NCI-H1930 (cell line): ENCODE data around the gene ZCWPW1.
"Not testable (repeated sequence)": the region's sequence is repeated elsewhere in the genome, so short reads cannot be mapped to it uniquely, and the experiment has no call there.

Source experiments
- DNase-seq, 2 experiments: peaks; one replicate each; lab custom pipeline; 2025; lab: John Stamatoyannopoulos, UW

Gene ZCWPW1

GRCh38 chr7:100373261-100373831 lies 55.2 kb downstream of the ZCWPW1 start, which contains the start of gene PILRA:
Gene PILRA, plus strand, starts transcription at chr7:100373487. Its CDS starts 170 bp downstream, at chr7:100373657.
- DNase-seq = no peak

DNA sequence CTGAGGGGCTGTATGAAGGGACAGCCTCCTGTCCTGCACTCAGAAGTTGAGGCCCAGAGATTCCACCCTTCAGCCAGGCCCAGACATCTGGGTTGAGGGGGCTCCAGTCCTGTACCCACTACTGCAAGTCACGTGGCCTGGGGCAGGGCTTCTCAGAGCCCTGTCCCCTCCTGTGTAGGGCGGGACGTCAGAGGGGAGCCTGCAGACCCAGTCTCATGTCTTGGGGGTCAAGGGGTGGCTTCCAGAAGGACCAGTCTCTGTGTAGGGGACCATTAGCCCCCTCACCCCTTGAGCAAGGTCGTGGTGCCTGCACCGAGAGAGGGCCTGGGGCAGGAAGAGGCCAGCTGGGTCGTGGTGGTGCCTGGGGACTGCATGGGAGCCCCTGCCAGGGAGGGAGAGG lies 55.8 kb downstream of the ZCWPW1 start:
- DNase-seq = no peak

DNA sequence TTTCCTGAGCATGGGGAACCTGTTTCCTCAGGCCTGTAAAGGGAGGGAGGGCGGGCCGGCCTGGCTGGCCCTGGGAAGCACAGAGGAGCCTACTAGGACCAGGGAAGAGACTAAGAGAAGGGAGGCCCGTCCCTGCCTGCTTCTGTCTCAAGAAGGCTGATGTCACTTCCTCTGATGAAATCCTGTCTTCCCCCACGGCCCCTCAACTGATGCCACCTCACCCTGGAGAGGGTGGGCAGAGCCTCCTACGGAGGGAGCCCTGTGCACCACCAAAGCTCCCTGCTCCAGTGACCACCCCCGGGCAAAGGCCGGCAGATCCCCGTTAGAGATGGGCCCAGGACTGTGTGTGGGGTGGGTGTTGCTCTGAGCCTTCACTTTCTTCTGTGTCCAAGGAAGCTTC lies 56.2 kb downstream of the ZCWPW1 start:
- DNase-seq = no peak

- DNase-seq = no peak
These were observed 56.8 kb downstream of the ZCWPW1 start for GRCh38 chr7:100371561-100372171.

DNA sequence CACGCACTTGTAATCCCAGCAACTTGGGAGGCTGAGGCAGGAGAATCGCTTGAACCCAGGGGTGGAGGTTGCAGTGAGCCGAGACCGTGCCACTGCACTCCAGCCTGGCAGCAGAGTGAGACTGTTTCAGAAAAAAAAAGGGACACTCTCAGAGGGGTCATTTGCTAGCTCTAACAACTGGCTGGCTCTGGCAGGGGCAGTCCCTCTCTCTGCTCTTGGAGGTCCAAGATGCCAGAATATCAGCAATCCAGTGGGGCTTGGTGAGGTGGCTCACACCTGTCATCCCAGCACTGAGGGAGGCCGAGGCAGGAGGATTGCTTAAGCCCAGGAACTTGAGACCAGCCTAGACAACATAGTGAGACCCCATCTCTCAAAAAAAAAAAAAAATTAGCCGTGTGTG lies 57.8 kb downstream of the ZCWPW1 start:
- DNase-seq = no peak

GRCh38 chr7:100370303-100370702 lies 58.2 kb downstream of the ZCWPW1 start:
- no peak for DNase-seq

- DNase-seq = no peak
These were observed 59.4 kb downstream of the ZCWPW1 start for GRCh38 chr7:100369105-100369504.

DNA sequence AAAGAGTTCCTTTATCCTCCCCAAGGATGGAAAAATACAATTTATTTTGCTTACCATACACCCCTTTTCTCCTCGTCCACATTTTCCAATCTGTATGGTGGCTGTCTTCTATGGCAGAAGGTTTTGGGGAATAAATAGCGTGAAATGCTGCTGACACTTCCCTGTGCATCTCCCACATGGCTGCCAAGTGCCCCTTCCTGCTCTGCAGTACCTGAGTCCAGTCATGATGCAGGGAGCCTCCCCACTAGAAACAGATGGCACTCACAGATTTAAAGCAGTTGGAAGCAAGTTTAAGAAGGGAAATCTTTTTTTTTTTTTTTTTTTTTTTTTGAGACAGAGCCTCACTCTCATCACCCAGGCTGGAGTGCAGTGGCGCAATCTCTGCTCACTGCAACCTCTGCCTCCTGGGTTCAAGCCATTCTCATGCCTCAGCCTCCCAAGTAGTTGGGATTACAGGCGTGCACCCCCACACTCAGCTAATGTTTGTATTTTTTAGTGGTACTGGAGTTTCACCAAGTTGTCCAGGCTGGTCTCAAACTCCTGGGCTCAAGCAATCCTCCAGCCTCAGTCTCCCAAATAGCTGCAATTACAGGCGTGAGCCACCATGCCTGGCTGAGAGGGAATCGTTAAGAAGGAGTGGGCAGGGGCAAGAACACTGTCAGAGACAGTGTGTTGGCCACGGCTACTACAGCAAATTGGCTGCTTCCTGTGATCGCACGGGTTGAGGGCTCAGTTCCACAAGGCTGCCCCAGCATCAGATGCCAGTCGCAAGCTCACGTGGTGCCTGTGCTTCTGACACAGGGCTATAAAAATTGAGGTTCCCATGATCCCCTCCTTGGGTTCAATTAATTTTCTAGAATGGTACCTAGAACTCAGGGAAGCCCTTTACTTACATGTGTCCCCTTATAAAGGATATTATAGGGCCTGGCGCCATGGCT lies 60.6 kb downstream of the ZCWPW1 start:
- no peak for DNase-seq

GRCh38 chr7:100367251-100367620 lies 61.3 kb downstream of the ZCWPW1 start:
- no peak for DNase-seq

DNA sequence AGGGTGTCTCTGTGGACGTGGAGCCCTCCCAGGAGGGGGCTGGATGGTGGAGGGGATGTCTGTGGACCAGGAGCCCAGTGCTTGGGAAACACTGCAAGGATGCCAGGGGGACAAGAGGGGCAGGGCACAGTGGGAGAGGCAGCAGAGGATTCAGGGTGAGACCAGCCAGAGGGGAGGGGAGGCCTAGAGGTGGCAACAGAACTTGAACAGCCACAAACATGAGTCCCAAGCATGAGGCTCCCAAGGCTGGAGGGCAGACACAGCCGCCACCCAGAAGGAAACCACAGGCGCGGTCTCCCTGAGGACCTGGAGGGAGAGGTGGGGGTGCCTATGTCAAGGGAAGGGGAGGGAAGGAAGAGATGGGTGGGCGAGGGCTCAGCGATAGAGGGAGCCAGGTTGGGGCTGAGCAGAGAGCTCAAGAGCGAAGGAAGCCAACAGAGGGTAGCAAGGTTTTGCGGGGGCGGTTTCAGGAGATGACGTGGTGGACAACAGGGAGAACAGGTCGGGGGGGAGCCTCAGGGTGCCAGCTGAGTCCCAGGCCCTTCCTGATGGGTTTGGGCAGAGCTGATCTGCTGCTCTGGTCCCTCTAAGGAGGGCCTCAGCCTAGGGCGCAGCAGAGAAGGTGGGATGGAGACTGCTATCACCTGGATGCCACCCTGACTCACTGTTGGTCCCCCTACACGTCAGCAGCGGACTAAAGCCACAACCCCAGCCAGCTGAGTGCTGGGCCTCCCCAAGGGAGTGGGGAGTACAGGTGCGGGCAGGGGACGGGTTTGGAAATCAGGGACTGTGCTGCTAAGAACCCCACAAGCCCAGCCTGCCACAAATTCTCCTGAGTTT lies 61.9 kb downstream of the ZCWPW1 start:
- DNase-seq = no peak

DNA sequence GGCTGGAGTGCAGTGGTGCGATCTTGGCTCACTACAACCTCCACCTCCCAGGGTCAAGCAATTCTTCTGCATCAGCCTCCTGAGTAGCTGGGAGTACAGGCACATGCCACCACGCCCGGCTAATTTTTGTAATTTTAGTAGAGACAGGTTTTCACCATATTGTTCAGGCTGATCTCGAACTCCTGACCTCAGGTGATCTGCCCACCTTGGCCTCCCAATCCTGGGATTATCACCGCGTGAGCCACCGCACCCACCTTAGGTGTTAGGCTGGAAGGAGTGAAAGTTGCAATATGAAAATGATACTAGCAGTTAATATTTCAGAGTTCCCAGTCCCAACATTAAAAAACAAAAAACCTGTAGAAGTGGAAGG lies 62.5 kb downstream of the ZCWPW1 start:
- not testable (repeated sequence) for DNase-seq

GRCh38 chr7:100364480-100364879 lies 64.0 kb downstream of the ZCWPW1 start:
- no peak for DNase-seq

GRCh38 chr7:100363797-100364196 lies 64.7 kb downstream of the ZCWPW1 start:
- DNase-seq = not testable (repeated sequence)

DNA sequence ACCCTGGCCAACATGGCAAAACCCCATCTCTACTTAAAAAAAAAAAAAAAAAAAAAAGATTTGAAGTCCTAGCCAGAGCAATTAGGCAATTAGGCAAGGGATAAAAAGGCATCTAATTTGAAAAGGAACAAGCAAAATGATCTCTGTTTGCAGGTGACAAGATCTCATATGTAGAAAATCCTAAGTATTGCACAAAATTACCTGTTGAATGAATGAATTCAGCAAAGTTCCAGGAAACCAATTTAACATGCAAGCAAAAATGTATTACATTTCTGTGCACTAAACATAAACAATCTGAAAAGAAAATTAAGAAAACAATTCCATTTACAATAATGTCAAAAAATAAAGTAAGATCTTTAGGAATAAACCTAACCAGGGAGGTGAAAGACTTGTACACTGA lies 65.4 kb downstream of the ZCWPW1 start:
- DNase-seq = no peak

GRCh38 chr7:100360135-100360854 lies 68.2 kb downstream of the ZCWPW1 start:
- DNase-seq = no peak

GRCh38 chr7:100358857-100359212 lies 69.7 kb downstream of the ZCWPW1 start:
- no peak for DNase-seq

DNA sequence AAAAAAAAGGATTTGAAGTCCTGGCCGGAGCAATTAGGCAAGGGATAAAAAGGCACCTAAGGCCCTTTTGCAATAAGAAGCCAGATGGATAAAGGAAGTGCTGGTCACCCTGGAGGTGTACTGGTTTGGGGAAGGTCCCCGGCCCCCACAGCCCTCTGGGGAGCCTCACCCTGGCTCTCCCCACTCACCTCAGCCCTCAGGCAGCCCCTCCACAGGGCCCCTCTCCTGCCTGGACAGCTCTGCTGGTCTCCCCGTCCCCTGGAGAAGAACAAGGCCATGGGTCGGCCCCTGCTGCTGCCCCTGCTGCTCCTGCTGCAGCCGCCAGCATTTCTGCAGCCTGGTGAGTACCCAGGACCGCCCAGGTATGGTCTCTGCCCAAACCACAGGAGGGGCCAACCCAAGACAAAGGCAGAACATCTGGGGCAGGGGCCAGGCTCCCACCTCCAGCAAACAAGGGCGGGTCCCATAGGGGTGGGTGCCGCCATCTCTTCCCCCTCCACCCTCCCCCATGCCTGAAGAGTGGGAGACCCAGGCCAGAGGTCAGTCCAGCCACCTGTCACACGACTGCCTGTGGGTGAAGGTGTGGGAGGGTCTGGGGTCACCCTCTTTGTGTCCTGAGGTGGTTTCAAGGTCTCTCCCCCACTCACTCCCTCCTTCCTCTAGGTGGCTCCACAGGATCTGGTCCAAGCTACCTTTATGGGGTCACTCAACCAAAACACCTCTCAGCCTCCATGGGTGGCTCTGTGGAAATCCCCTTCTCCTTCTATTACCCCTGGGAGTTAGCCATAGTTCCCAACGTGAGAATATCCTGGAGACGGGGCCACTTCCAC lies 70.3 kb downstream of the ZCWPW1 start, which contains the start of gene PILRB:
PILRB (plus strand) TSS at position 91 of the 830 bp plus-strand sequence; CDS start at position 277, 186 bp downstream.
- no peak for DNase-seq

DNA sequence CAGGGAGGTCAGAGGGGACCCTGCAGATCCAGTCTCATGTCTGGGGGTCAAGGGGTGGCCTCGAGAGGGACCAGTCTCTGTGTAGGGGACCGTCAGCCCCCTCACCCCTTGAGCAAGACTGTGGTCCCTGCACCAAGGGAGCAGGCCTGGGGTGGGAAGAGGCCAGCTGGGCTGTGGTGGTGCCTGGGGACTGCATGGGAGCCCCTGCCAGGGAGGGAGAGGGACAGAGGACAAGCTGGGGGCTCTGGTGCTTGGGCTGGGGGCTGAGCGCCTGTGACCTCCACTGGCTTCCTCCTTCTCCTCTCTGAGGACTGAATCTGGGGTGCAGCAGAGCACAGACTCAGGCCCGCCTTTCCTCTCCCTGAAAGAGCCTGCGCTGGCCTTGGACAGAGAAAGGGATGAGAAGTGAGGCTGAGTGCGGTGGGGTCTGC lies 71.4 kb downstream of the ZCWPW1 start:
- no peak for DNase-seq

GRCh38 chr7:100356416-100357068 lies 72.0 kb downstream of the ZCWPW1 start:
- DNase-seq = no peak
